Duodenal mucosa (tissue), 2 donors: ENCODE results near the gene DRAM1.
A peak's percentile ranks its signal among the peaks of the same experiment; 100 is the strongest.

ENCODE experiments used
- H3K27ac ChIP-seq: one replicate; pipeline ENCODE4 v1.7.0; 2013; ENCODE audit warnings: low read depth, low read length
- H3K27me3 ChIP-seq, 2 donors: one replicate each; pipeline ENCODE4 v1.7.0; 2013; ENCODE audit warnings: low read length in 2 of 2, control low read depth in 1 of 2; ENCODE audit not compliant: insufficient read depth in 2 of 2, control insufficient read depth in 1 of 2
- H3K36me3 ChIP-seq, 2 donors: one replicate each; pipeline ENCODE4 v1.7.0; 2013; ENCODE audit warnings: low read length in 2 of 2, control low read depth in 1 of 2; ENCODE audit not compliant: insufficient read depth in 2 of 2, control insufficient read depth in 1 of 2
- H3K4me1 ChIP-seq, 2 donors: one replicate each; pipeline ENCODE4 v1.7.0; 2013; ENCODE audit warnings: low read length in 2 of 2, control low read depth in 1 of 2; ENCODE audit not compliant: insufficient read depth in 2 of 2, control insufficient read depth in 1 of 2
- H3K4me3 ChIP-seq, 2 donors: one replicate each; pipeline ENCODE4 v1.7.0; 2013; ENCODE audit warnings: low read length in 2 of 2, low read depth in 1 of 2
- H3K9ac ChIP-seq, 2 donors: one replicate each; pipeline ENCODE4 v1.7.0; 2013; ENCODE audit warnings: low read length in 2 of 2, low read depth in 1 of 2
- H3K9me3 ChIP-seq, 2 donors: one replicate each; pipeline ENCODE4 v1.7.0; 2013; ENCODE audit warnings: low read length in 2 of 2, control low read depth in 1 of 2; ENCODE audit not compliant: control insufficient read depth in 1 of 2

The DRAM1 gene

DNA sequence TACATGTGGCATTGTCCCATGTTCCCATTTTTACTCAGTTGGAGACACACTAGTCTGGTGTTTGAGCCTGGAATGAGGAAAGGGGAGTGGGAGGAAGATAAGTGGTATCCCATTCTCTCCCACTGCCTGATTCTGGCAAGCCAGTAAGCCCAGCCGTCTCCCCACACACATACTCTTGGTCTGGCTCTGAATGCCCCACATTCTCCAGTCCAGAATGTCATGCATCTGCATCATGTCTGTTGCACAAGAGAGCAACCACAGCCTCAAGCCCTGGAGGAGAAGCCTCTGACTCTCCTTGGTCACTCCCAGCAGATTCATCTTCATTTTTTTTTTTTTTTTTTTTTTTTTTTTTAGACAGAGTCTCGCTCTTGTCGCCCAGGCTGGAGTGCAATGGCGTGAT, 48.0 kb downstream of the DRAM1 start:
- no peaks in the 10 kb centered on the region for H3K36me3 ChIP-seq
- no peaks in the 10 kb centered on the region for H3K27me3 ChIP-seq
- no peaks in the 10 kb centered on the region for H3K4me1 ChIP-seq
- H3K9me3 ChIP-seq = no peaks in the 10 kb centered on the region
- H3K27ac ChIP-seq = no peak overlapping the region
- H3K4me3 ChIP-seq = no peak overlapping the region
- no peak overlapping the region for H3K9ac ChIP-seq

DNA sequence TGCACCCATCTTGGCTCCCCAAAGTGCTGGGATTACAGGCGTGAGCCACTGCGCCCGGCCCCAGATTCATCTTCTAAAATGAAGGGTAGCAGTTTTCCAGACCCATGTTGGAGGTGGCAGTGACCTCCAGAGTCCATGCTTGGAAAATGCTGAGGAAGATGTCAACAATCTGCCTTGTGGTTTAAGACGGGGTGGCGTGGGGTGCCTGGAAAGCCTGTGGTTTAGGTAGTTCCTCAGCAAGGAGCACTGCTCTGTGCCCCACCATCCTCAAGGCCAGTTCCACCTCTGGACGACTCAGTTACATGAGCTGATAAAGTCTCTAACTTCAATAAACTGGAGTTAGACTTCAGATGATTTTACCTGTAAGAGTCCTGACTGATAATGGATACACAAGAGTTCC, 48.6 kb downstream of the DRAM1 start:
- no peak overlapping the region for H3K4me3 ChIP-seq
- no peak overlapping the region for H3K27ac ChIP-seq
- no peaks in the 10 kb centered on the region for H3K4me1 ChIP-seq

DNA sequence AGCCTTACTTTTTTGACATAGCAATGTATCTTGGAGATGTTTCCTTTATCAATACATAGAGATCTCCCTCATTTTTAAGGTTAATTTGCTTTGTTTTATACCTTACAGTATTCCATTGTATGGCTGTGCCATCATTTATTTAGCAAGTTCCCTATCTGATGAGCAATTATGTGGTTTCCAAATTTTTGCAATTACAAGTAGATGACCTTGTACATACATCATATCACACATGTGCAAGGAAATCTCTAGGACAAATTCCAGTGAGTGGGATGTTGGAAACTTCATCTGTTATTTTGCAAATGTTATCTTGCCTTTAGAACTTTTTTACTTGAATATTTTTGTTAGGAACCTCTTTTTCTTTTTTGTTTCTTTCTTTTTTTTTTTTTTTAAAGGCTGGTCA, 49.7 kb downstream of the DRAM1 start:
- no peak overlapping the region for H3K4me3 ChIP-seq
- no peaks in the 10 kb centered on the region for H3K9me3 ChIP-seq
- no peaks in the 10 kb centered on the region for H3K27me3 ChIP-seq
- peaks cover 0 to under 1% of the 10 kb centered on the region in 2 donors for H3K4me1 ChIP-seq
- no peaks in the 10 kb centered on the region for H3K36me3 ChIP-seq
- no peak overlapping the region for H3K27ac ChIP-seq
- no peak overlapping the region for H3K9ac ChIP-seq

More for the DNA sequence above, 48.6 kb downstream of the DRAM1 start:
- H3K36me3 ChIP-seq = no peaks in the 10 kb centered on the region
- H3K9me3 ChIP-seq = no peaks in the 10 kb centered on the region
- H3K27me3 ChIP-seq = no peaks in the 10 kb centered on the region
- H3K9ac ChIP-seq = no peak overlapping the region

DNA sequence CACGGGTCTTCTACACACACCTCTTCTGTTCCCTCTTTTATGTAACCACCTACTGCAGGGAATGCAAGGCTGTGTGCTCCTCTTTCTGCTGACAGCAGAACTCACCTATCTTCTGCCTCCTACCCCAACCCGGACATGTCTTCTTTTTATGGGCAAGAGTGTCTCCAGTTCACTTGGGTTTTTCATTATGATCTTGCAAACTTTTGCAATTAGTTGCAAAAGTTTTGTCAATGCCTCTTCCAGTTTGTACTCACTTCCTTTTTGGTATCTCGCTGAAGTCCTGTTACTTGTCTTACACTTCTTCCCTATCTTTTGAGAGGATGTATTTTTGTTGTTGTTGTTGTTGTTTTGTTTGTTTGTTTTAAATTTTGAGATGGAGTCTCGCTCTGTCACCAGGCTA, 50.6 kb downstream of the DRAM1 start:
- Histone ChIP-seq H3K27ac (no peak overlapping the region), H3K9me3 (no peaks in the 10 kb centered on the region), H3K4me1 (peaks cover 0 to 3% of the 10 kb centered on the region in 2 donors), H3K27me3 (no peaks in the 10 kb centered on the region), H3K36me3 (no peaks in the 10 kb centered on the region), H3K9ac (no peak overlapping the region), H3K4me3 (no peak overlapping the region)

DNA sequence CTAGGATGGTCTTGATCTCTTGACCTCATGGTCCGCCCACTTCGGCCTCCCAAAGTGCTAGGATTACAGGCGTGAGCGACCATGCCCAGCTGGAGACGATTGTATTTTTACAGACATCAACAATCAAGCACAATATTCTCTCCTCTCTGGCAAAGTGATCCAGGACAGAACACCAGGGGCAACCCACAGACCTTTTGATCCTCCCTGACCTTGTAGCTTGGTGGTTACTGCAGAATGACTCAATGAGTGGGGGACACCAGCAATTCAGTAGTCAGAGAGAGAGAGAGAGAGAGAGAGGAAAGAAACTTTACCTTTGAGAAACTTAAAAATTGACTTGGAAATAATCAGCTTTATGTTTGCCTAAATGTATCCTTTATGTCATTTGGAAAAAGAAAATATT, 51.2 kb downstream of the DRAM1 start:
- Histone ChIP-seq H3K4me3 (no peak overlapping the region), H3K36me3 (no peaks in the 10 kb centered on the region), H3K27me3 (no peaks in the 10 kb centered on the region), H3K9me3 (no peaks in the 10 kb centered on the region), H3K9ac (no peak overlapping the region), H3K27ac (no peak overlapping the region), H3K4me1 (peaks cover 0 to 3% of the 10 kb centered on the region in 2 donors)

DNA sequence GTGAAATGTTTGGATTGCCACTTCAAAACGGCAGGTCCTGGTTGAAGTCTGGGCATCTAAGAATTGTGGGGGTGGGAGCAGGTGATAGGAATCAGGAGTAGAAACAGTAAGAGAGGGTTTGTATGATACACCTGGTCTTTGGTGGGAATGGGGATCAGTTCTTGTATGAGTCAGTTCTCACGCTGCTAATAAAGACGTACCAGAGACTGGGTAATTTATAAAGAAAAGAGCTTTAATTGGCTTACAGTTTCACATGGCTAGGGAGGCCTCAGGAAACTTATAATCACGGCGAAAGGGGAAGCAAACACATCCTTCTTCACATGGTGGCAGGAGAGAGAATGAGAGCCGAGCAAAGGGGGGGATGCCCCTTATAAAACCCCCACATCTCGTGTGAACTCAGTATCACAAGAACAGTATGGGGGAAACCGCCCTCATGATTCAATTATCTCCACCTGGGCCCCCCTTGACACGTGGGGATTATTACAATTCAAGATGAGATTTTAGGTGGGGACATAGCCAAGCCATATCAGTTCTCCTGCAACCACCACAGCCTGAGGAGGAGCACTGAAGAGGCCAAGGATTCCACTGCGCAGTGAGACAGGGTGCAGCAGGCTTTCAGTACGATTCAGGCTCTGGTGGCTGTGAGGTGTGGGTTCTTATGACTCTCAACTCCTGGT, 52.1 kb downstream of the DRAM1 start:
- H3K4me1 ChIP-seq = peaks cover 0 to 3% of the 10 kb centered on the region in 2 donors

DNA sequence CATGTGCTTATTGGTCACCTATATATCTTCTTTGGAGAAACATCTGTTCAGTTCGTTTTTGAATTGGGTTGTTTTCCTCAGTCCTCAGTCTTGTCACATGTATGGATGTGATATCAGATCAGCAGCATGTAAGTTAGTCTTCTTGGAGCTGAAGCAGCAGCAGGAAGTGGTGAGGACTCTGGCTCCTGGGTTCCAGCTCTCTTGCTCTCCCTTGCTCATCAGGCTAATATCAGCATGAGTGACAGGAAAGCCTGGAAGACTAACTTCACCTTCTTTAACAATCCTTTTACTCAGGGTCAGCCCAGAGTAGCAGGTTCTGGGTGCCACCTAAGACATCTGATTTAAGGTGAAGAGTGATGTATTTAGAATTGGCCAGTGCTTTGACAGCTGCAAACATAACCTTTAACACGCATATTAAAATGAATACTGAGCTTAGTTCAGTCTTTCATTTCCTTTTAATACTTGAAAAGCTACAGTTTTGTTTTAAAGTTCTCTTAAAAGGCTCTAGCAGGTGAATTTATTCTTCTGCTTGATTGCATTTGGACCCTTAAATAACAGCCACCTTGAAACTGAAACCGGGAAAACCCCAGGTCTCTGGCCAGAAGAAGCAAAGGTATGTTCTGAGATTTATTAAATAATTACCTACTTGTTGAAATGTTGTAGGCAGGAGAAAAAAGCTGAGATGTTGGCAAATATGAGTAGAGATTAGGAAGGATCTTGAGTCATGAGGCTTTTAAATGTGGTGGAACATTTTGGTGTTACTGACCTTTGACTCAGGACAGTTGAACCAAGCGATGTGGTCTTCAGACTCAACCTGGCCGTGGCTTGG, 54.3 kb downstream of the DRAM1 start:
- Histone ChIP-seq H3K9me3 (no peaks in the 10 kb centered on the region), H3K4me3 (no peak overlapping the region), H3K9ac (no peak overlapping the region), H3K4me1 (peaks cover 3 to 9% of the 10 kb centered on the region in 2 donors), H3K36me3 (no peaks in the 10 kb centered on the region), H3K27me3 (no peaks in the 10 kb centered on the region), H3K27ac (no peak overlapping the region)

More for the DNA sequence above, 52.1 kb downstream of the DRAM1 start:
- H3K27ac ChIP-seq = no peak overlapping the region
- no peaks in the 10 kb centered on the region for H3K36me3 ChIP-seq
- H3K9me3 ChIP-seq = no peaks in the 10 kb centered on the region
- no peak overlapping the region for H3K4me3 ChIP-seq
- no peaks in the 10 kb centered on the region for H3K27me3 ChIP-seq
- no peak overlapping the region for H3K9ac ChIP-seq

DNA sequence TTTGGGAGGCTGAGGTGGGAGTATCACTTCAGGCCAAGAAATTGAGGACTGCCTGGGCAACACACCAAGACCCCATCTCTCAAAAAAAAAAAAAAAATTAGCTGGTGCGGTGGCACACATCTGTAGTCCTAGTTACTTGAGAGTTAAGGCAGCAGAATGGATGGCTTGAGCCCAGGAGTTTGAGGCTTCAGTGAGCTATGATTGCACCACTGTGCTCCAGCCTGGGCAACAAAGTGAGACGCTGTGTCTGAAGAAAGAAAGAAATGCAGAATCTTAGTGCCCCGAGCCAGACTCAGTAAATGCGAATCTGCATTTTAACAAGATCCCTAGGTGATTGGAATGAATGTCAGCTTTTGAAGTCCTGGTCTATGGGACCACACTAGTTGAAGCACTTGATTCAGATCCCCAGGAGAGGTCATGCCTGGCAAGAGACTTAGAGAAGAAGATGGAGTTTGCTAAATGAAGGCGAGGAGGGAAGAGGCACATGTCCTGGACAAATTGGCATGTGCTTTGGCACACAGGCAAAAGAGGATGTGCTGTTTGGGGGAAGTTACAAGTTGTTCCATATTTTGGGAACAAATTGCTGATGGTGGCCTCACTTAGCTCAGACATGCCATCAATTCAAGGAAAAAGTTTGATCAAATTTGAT, 56.6 kb downstream of the DRAM1 start:
- Histone ChIP-seq H3K4me3 (no peak overlapping the region), H3K27me3 (no peaks in the 10 kb centered on the region), H3K9me3 (no peaks in the 10 kb centered on the region), H3K9ac (no peak overlapping the region), H3K36me3 (no peaks in the 10 kb centered on the region), H3K4me1 (peaks cover 11 to 12% of the 10 kb centered on the region in 2 donors), H3K27ac (no peak overlapping the region)

DNA sequence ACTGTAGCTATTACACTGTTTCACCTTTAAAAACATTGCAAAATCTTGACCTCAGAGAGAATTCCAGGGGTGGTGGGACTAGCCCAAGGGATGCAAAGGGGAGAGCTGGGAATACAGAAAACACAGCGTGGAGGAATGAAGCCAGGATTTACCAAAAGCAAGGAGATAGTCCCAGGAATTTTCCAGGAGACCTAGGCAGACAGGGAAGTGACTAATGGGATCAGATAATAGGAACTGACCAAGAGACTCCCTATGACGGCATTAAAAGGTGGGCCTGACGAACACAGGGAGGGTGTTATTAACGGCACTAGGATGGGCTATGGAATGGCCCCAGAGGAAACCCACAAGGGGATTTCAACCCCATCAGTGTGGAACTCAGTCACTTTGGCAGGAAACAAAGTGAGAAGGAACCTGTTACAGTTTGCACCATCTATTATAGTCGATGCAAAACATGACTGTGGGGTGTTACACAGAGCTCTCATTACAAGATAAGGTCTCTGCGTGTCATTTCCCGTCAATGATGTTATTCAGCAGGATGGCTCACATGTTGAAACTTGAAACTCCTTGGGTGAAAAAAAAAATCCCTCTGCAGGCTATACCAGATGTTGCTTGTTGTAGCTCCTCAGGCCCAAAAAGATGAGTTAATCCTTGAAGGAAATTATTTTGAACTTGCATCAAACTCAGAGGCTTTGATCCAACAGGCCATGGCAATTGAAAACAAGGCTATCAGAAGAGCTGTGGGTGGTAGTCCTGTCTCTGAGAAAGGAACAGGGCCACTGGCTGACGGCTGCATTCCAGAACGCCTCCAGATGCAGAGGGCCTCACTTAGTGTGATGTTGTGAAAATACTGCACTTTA, 58.7 kb downstream of the DRAM1 start:
- Histone ChIP-seq H3K27ac (peak overlapping the region; percentile 58), H3K27me3 (no peaks in the 10 kb centered on the region), H3K4me3 (no peak overlapping the region), H3K36me3 (no peaks in the 10 kb centered on the region), H3K9me3 (no peaks in the 10 kb centered on the region), H3K4me1 (peaks cover 11 to 12% of the 10 kb centered on the region in 2 donors), H3K9ac (no peak overlapping the region)
